Measurements from ENCODE around the gene TAPT1. TPM values are rescaled to one million over a fixed set of nuclear protein-coding genes. Genes with fewer than 3 reads are reported as not detected.

Gene TAPT1
- total RNA-seq, 1 donor from 2014 or later: 28.5 TPM

DNA sequence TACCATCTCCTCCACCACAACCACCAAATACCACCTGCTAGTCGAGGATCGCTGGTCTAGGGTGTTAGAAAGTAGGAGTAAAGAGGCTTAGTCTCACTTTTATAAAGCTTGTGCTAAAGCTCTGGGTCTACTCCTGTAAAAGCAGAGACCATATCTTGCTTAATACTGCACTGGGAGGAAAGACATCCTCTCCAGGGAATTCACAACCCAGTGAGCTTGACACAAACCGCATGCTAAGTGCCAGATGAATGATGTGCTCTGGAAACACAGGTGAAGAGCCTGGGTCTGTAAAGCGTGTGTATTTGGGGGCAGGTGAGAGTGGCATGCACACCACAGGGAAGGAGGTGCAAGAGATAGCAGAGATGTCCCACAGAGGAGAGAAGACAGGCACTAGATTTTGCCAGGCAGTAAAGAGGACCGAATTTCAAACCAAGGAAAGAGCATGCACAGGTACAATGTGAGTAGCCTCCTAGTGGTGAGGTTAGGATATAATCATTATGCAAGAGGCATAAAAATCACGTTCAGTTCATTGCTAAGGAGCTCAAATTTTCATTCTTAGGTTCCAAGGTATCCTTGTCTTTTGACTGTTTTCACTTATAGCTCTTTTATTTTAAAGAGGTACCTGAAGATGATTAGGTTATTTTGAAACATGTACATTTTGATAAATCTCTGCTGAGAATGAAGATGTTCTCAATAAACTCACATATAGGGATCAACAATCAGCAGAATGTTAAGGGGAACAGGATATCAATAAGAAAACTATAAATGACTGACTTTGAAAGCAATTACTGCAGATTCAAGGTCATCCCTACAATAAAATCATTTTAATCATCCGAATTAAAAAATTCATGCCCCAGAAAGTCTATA lies 20.7 kb downstream of the TAPT1 start:
- no peak for DNase-seq (ENCODE audit: extremely low spot score in 2 of 2)
- H3K27me3 ChIP-seq: no peaks in the 10 kb centered on the region
- intact Hi-C loops (cut with DNase I): no loop called here
- no peak overlapping the region for H3K27ac ChIP-seq
- H3K4me3 ChIP-seq: no peak overlapping the region
- no peaks in the 10 kb centered on the region for H3K36me3 ChIP-seq
- no peaks in the 10 kb centered on the region for H3K9me3 ChIP-seq
- TF ChIP-seq, protein P1, sequence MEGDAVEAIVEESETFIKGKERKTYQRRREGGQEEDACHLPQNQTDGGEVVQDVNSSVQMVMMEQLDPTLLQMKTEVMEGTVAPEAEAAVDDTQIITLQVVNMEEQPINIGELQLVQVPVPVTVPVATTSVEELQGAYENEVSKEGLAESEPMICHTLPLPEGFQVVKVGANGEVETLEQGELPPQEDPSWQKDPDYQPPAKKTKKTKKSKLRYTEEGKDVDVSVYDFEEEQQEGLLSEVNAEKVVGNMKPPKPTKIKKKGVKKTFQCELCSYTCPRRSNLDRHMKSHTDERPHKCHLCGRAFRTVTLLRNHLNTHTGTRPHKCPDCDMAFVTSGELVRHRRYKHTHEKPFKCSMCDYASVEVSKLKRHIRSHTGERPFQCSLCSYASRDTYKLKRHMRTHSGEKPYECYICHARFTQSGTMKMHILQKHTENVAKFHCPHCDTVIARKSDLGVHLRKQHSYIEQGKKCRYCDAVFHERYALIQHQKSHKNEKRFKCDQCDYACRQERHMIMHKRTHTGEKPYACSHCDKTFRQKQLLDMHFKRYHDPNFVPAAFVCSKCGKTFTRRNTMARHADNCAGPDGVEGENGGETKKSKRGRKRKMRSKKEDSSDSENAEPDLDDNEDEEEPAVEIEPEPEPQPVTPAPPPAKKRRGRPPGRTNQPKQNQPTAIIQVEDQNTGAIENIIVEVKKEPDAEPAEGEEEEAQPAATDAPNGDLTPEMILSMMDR (IDR thresholded peaks at IDR 0.05): peak in 1 of 3 experiments; percentile 29
- TF ChIP-seq POLR2A (IDR thresholded peaks at IDR 0.05): no peak
- peaks cover 10% of the 10 kb centered on the region for H3K4me1 ChIP-seq

DNA sequence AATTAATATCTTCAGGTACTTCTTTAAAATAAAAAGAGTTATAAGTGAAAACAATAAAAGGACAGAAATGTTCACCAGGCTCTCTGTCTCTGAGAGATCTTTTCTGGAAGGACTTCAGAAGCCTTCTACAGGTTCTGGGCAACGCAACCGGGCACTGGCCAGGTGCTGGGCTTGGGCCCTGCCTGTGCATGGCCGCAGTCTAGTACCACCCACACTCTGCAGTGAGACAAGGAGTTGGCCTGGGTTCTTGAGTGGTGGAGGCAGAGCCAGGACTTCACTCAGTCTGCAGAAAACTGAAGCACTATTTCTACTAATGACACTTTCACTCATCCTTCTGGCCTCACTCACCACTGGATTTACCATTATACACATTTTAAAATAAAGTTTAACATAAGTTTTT lies 21.8 kb downstream of the TAPT1 start:
- Histone ChIP-seq H3K4me1 (peaks cover 10% of the 10 kb centered on the region), H3K36me3 (no peaks in the 10 kb centered on the region), H3K27me3 (no peaks in the 10 kb centered on the region), H3K9me3 (no peaks in the 10 kb centered on the region), H3K27ac (no peak overlapping the region), H3K4me3 (no peak overlapping the region)
- TF ChIP-seq POLR2AphosphoS5 (IDR thresholded peaks at IDR 0.05; ENCODE audit: insufficient read depth in 1 of 2, low read depth in 1 of 2) (no peak), POLR2A (IDR thresholded peaks at IDR 0.05) (no peak)
- TF ChIP-seq, protein P1 (IDR thresholded peaks at IDR 0.05): no peak
- no peak for DNase-seq (ENCODE audit: extremely low spot score in 2 of 2)
- intact Hi-C loops (cut with DNase I): no loop called here

DNA sequence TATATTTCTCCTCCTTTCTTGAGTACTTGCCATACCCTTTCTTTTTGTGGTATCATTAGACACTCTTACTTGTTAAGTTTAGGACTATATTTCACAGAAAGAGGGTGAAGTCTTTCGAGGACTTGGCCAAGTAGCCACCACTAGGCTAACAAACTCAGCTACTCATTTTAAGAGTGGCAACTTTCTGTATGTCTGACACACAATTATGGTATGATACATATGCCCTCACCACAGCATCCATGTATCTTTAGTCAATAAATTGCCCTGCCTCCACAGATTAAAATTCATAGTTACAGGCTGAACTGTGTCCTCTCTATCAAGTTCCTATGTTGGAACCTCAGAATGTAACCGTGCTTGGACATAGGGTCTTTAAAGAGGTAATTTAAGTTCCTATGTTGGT lies 23.2 kb downstream of the TAPT1 start:
- no peak overlapping the region for H3K27ac ChIP-seq
- no peak overlapping the region for H3K4me3 ChIP-seq
- no peak for DNase-seq (ENCODE audit: extremely low spot score in 2 of 2)
- H3K9me3 ChIP-seq: no peaks in the 10 kb centered on the region
- H3K4me1 ChIP-seq: peaks cover 10% of the 10 kb centered on the region
- intact Hi-C loops (cut with DNase I): no loop called here
- no peaks in the 10 kb centered on the region for H3K36me3 ChIP-seq
- TF ChIP-seq POLR2A (IDR thresholded peaks at IDR 0.05): no peak
- no peaks in the 10 kb centered on the region for H3K27me3 ChIP-seq

DNA sequence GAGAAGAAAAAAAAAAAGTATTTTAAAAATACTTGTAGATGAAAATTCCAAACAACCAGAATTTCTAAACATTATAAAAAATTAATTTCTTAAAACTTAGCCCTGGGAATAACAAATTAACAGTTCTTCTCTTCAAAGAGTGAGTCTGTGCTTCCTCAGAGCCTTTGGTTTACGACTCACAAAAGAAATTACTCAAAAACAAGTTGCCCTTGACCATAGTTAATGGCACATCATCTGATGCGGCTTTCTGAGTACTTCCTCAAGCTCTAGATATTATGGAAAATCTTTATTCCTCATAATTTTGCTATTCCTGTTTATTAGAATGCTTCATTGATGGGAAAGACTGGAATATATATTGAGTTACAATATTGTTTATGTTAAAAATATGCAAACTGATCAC lies 23.7 kb downstream of the TAPT1 start:
- Histone ChIP-seq H3K4me3 (no peak overlapping the region), H3K9me3 (no peaks in the 10 kb centered on the region), H3K4me1 (peaks cover 10% of the 10 kb centered on the region), H3K27me3 (no peaks in the 10 kb centered on the region), H3K36me3 (no peaks in the 10 kb centered on the region), H3K27ac (no peak overlapping the region)
- TF ChIP-seq, protein P1 (IDR thresholded peaks at IDR 0.05): no peak
- TF ChIP-seq POLR2A (IDR thresholded peaks at IDR 0.05): no peak
- no peak for TF ChIP-seq POLR2AphosphoS5 (IDR thresholded peaks at IDR 0.05; ENCODE audit: insufficient read depth in 1 of 2, low read depth in 1 of 2)
- DNase-seq (ENCODE audit: extremely low spot score in 2 of 2): no peak
- intact Hi-C loops (cut with DNase I): no loop called here

DNA sequence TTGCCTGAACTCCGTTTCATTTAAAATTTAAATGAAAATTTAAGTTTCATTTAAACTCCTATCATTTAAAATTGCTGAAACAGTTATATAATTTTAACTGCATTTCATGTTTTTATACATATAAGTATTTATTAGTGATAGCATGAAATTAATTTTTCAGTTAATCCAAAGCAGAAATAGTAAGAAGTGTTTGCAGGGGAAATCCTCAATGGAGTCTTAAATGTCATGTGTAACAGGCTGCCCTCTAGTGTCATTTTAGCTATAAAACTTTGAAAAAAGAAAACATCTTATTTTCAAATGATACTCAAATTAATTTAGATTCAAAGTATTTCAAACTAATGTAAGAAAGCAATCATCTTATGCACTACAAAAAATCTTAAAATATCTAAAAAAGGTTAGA lies 27.2 kb downstream of the TAPT1 start:
- intact Hi-C loops (cut with DNase I): no loop called here
- peaks cover 21% of the 10 kb centered on the region for H3K4me1 ChIP-seq

More for the DNA sequence above, 27.2 kb downstream of the TAPT1 start:
- TF ChIP-seq POLR2A (IDR thresholded peaks at IDR 0.05) (no peak), POLR2AphosphoS5 (IDR thresholded peaks at IDR 0.05; ENCODE audit: insufficient read depth in 1 of 2, low read depth in 1 of 2) (no peak)
- TF ChIP-seq, protein P1 (IDR thresholded peaks at IDR 0.05): no peak
- Histone ChIP-seq H3K27ac (no peak overlapping the region), H3K9me3 (no peaks in the 10 kb centered on the region), H3K4me3 (no peak overlapping the region), H3K27me3 (no peaks in the 10 kb centered on the region), H3K36me3 (no peaks in the 10 kb centered on the region)
- no peak for DNase-seq (ENCODE audit: extremely low spot score in 2 of 2)

Data from vagina (tissue), 2 donors.